Liver (tissue), 9 donors: ENCODE measurements around the gene RNASE7. TPM values are rescaled to one million over a fixed set of nuclear protein-coding genes. Genes with fewer than 3 reads are reported as not detected.

Experiments
- DNase-seq: peaks from one replicate; pipeline ENCODE4 v3.0.0-alpha.2; 2017; ENCODE audit warnings: low spot score
- H3K27ac ChIP-seq, 2 donors: one replicate each; pipeline ENCODE4 v1.7.0; 2013; ENCODE audit warnings: inconsistent platforms in 2 of 2, low read length in 2 of 2, control low read depth in 1 of 2, low read depth in 1 of 2, mild to moderate bottlenecking in 1 of 2
- H3K27me3 ChIP-seq, 4 donors: one replicate each; pipeline versions ENCODE4 v1.6.1 to v1.7.0; 2013; ENCODE audit warnings: low read length in 3 of 4, inconsistent platforms in 1 of 4, mild to moderate bottlenecking in 1 of 4, moderate library complexity in 1 of 4; ENCODE audit not compliant: control insufficient read depth in 4 of 4, insufficient read depth in 4 of 4
- H3K36me3 ChIP-seq, 4 donors: one replicate each; pipeline versions ENCODE4 v1.6.1 to v1.7.0; 2013; ENCODE audit warnings: low read length in 3 of 4, mild to moderate bottlenecking in 3 of 4, low read depth in 1 of 4, moderate library complexity in 1 of 4; ENCODE audit not compliant: control insufficient read depth in 4 of 4, insufficient read depth in 3 of 4
- H3K4me1 ChIP-seq, 4 donors: one replicate each; pipeline versions ENCODE4 v1.6.1 to v1.7.0; 2013; ENCODE audit warnings: low read length in 3 of 4, mild to moderate bottlenecking in 3 of 4, moderate library complexity in 1 of 4; ENCODE audit not compliant: control insufficient read depth in 4 of 4, insufficient read depth in 4 of 4
- H3K4me3 ChIP-seq, 3 donors: one replicate each; pipeline versions ENCODE4 v1.6.1 to v1.7.0; 2013; ENCODE audit warnings: low read length in 3 of 3, control low read depth in 1 of 3, low read depth in 1 of 3, mild to moderate bottlenecking in 1 of 3
- H3K9ac ChIP-seq, 2 donors: one replicate each; pipeline ENCODE4 v1.7.0; 2013; ENCODE audit warnings: low read length in 2 of 2, mild to moderate bottlenecking in 2 of 2, moderate library complexity in 2 of 2, control low read depth in 1 of 2, low read depth in 1 of 2
- H3K9me3 ChIP-seq, 4 donors: one replicate each; pipeline versions ENCODE4 v1.6.1 to v1.7.0; 2013; ENCODE audit warnings: low read length in 3 of 4; ENCODE audit not compliant: control insufficient read depth in 4 of 4
- ATF3 ChIP-seq: IDR thresholded peaks from 2 replicates; pipeline ENCODE4 v1.6.1; 2016; ENCODE audit warnings: antibody characterized with exemption
- EGR1 ChIP-seq, 2 donors: IDR thresholded peaks; 2 replicates each; pipeline ENCODE4 v1.6.1; 2016 to 2018; ENCODE audit warnings: antibody characterized with exemption in 2 of 2, low read depth in 2 of 2
- FOXA1 ChIP-seq: IDR thresholded peaks from 2 replicates; pipeline ENCODE4 v1.6.1; 2016; ENCODE audit warnings: antibody characterized with exemption
- FOXA2 ChIP-seq: IDR thresholded peaks from 2 replicates; pipeline ENCODE4 v1.6.1; 2016; ENCODE audit warnings: antibody characterized with exemption
- GABPA ChIP-seq, 2 donors: IDR thresholded peaks in 1 of 2; conservative IDR thresholded peaks in 1 of 2; 2 replicates each; pipeline ENCODE4 v1.6.1; 2016; ENCODE audit warnings: antibody characterized with exemption in 2 of 2, mild to moderate bottlenecking in 1 of 2, moderate library complexity in 1 of 2
- HNF4A ChIP-seq, 2 donors: conservative IDR thresholded peaks; 2 replicates each; pipeline ENCODE4 v1.6.1; 2016; ENCODE audit warnings: antibody characterized with exemption in 2 of 2, mild to moderate bottlenecking in 2 of 2
- HNF4G ChIP-seq: IDR thresholded peaks from 2 replicates; pipeline ENCODE4 v1.6.1; 2016; ENCODE audit warnings: antibody characterized with exemption
- JUND ChIP-seq, 2 donors: IDR thresholded peaks; 2 replicates each; pipeline ENCODE4 v1.6.1; 2016; ENCODE audit warnings: antibody characterized with exemption in 2 of 2
- NR2F2 ChIP-seq: IDR thresholded peaks from 2 replicates; pipeline ENCODE4 v1.6.1; 2016; ENCODE audit warnings: antibody characterized with exemption
- RAD21 ChIP-seq, 2 donors: IDR thresholded peaks; 2 replicates each; pipeline ENCODE4 v1.6.1; 2016; ENCODE audit warnings: antibody characterized with exemption in 2 of 2, mild to moderate bottlenecking in 2 of 2
- RXRA ChIP-seq, 2 donors: IDR thresholded peaks; 2 replicates each; pipeline ENCODE4 v1.6.1; 2017 to 2018; ENCODE audit warnings: antibody characterized with exemption in 2 of 2, mild to moderate bottlenecking in 1 of 2
- SP1 ChIP-seq: IDR thresholded peaks from 2 replicates; pipeline ENCODE4 v1.6.1; 2018; ENCODE audit warnings: antibody characterized with exemption, mild to moderate bottlenecking
- TAF1 ChIP-seq: conservative IDR thresholded peaks from 2 replicates; pipeline ENCODE4 v1.6.1; 2016; ENCODE audit warnings: antibody characterized with exemption, mild to moderate bottlenecking
- YY1 ChIP-seq: IDR thresholded peaks from 2 replicates; pipeline ENCODE4 v1.6.1; 2016; ENCODE audit warnings: antibody characterized with exemption, mild to moderate bottlenecking
- WGBS: extraction: QIAGEN DNeasy Blood & Tissue Kit; methylation state at CpG from one replicate; pipeline ENCODE4 v1.1.7; 2013; 5-methylcytosine and 5-hydroxymethylcytosine counted together
- polyA plus RNA-seq, 2 donors: library from polyadenylated mRNA; stranded (reverse) in 1 of 2; unstranded in 1 of 2; fragments of 200-250 nt in 1 of 2; fragments of >200 nt in 1 of 2; fragmentation: Nextera tagmentation in 1 of 2; extraction: Ambion mirVana in 1 of 2; gene quantifications; one replicate each; pipeline versions ENCODE4 v1.2.1 to v1.2.3, GENCODE V29; 2013 to 2015
- total RNA-seq, 2 donors: library from RNA; depleted of rRNA; stranded (reverse); fragments of >200 nt; gene quantifications; one replicate each; pipeline ENCODE4 v1.2.3, GENCODE V29; 2014
- TF ChIP-seq, protein P1 (sequence below): IDR thresholded peaks from 2 replicates; pipeline ENCODE4 v1.6.1; 2016; ENCODE audit warnings: antibody characterized with exemption
- TF ChIP-seq, protein P2 (sequence below): IDR thresholded peaks from 2 replicates; pipeline ENCODE4 v1.6.1; 2016; ENCODE audit warnings: antibody characterized with exemption
- TF ChIP-seq, protein P3 (sequence below): fragments of 150-350 bp; IDR thresholded peaks from 2 replicates; pipeline ENCODE4 v1.5.1; 2017; ENCODE audit warnings: improper control_type of control experiment, low read depth, low read length; ENCODE audit not compliant: missing input control
- TF ChIP-seq, protein P4 (sequence below): IDR thresholded peaks from 2 replicates; pipeline ENCODE4 v1.6.1; 2016; ENCODE audit warnings: antibody characterized with exemption, mild to moderate bottlenecking
- donor health status: healthy.
- donor health status: healthy.
- donor health status: healthy.
- donor health status: healthy.
- donor health status: healthy.

The RNASE7 gene
- total and polyA plus RNA-seq, 4 donors: 0.11 to 0.33 (median 0.12) TPM; not detected in 1

DNA sequence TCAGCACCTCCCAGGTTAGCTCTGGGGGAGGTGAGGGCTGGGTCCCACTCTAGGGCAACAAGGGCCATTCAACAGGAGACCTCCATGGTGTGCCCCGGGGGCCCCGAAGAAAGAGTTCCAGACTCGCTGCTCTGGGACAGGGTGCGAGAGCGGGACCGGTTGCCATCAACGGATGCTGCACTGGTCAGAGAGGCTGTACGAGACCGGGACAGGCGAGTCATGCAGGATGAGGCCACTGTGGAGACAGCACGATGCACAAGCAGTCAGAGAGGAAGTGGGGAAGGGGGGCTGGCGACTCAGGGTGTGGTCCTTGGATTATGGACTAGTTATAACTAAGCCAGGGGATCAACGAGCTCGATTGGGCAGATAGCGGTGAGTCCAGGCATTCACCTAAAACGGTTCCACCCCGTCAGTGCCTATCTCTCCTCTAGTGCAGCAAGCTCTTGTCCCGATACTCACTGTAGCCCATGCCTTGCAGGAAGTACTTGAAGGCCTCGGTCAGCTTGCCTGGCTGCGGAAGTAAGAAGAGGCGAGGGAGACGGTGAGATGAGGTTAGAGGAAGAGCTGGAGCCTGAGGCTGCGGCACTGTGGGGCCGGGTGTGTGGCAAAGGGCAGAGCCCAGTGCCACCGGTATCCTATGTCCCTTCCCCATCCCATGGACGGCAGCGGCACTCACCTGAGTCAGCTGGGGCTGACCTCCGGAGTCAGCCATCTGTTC is 24.5 kb upstream of the RNASE7 start:
- 76% methylated on average over 28 of the region's 28 CpGs for WGBS
- Histone ChIP-seq H3K9ac (no peak overlapping the region), H3K36me3 (peaks cover 8 to 45% (median 44%) of the 10 kb centered on the region in 4 donors), H3K27ac (no peak overlapping the region), H3K4me3 (no peak overlapping the region), H3K9me3 (no peaks in the 10 kb centered on the region), H3K27me3 (no peaks in the 10 kb centered on the region), H3K4me1 (peaks cover 0 to 47% (median 26%) of the 10 kb centered on the region in 4 donors)
- DNase-seq: no peak
- TF ChIP-seq TAF1 (no peak), NR2F2 (no peak), JUND (IDR thresholded peaks at IDR 0.05) (no peak), YY1 (no peak)
- TF ChIP-seq, protein P1, sequence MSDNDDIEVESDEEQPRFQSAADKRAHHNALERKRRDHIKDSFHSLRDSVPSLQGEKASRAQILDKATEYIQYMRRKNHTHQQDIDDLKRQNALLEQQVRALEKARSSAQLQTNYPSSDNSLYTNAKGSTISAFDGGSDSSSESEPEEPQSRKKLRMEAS: no peak

GRCh38 chr14:21018286-21018685 is 23.9 kb upstream of the RNASE7 start:
- H3K36me3 ChIP-seq: peaks cover 8 to 45% (median 44%) of the 10 kb centered on the region in 4 donors
- H3K27ac ChIP-seq: no peak overlapping the region
- H3K4me1 ChIP-seq: peaks cover 0 to 53% (median 32%) of the 10 kb centered on the region in 4 donors
- DNase-seq: no peak
- H3K9me3 ChIP-seq: no peaks in the 10 kb centered on the region
- TF ChIP-seq RAD21 (IDR thresholded peaks at IDR 0.05): no peak
- no peak for TF ChIP-seq NR2F2
- no peak for TF ChIP-seq JUND (IDR thresholded peaks at IDR 0.05)
- no peak for TF ChIP-seq YY1
- TF ChIP-seq HNF4G: no peak
- no peak for TF ChIP-seq FOXA2
- no peak for TF ChIP-seq SP1
- no peak for TF ChIP-seq RXRA (IDR thresholded peaks at IDR 0.05)
- no peak for TF ChIP-seq HNF4A (conservative IDR thresholded peaks at IDR 0.05)
- TF ChIP-seq, protein P2, sequence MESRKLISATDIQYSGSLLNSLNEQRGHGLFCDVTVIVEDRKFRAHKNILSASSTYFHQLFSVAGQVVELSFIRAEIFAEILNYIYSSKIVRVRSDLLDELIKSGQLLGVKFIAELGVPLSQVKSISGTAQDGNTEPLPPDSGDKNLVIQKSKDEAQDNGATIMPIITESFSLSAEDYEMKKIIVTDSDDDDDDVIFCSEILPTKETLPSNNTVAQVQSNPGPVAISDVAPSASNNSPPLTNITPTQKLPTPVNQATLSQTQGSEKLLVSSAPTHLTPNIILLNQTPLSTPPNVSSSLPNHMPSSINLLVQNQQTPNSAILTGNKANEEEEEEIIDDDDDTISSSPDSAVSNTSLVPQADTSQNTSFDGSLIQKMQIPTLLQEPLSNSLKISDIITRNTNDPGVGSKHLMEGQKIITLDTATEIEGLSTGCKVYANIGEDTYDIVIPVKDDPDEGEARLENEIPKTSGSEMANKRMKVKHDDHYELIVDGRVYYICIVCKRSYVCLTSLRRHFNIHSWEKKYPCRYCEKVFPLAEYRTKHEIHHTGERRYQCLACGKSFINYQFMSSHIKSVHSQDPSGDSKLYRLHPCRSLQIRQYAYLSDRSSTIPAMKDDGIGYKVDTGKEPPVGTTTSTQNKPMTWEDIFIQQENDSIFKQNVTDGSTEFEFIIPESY: no peak
- TF ChIP-seq EGR1 (IDR thresholded peaks at IDR 0.05; ENCODE audit: low read depth in 2 of 2): no peak
- TF ChIP-seq, protein P1: no peak
- no peak for TF ChIP-seq GABPA (IDR thresholded peaks at IDR 0.05 in 1 of 2, conservative IDR thresholded peaks at IDR 0.05 in 1 of 2)
- no peak for TF ChIP-seq TAF1
- TF ChIP-seq, protein P3, sequence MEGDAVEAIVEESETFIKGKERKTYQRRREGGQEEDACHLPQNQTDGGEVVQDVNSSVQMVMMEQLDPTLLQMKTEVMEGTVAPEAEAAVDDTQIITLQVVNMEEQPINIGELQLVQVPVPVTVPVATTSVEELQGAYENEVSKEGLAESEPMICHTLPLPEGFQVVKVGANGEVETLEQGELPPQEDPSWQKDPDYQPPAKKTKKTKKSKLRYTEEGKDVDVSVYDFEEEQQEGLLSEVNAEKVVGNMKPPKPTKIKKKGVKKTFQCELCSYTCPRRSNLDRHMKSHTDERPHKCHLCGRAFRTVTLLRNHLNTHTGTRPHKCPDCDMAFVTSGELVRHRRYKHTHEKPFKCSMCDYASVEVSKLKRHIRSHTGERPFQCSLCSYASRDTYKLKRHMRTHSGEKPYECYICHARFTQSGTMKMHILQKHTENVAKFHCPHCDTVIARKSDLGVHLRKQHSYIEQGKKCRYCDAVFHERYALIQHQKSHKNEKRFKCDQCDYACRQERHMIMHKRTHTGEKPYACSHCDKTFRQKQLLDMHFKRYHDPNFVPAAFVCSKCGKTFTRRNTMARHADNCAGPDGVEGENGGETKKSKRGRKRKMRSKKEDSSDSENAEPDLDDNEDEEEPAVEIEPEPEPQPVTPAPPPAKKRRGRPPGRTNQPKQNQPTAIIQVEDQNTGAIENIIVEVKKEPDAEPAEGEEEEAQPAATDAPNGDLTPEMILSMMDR: no peak
- no peak for TF ChIP-seq ATF3
- no peak for TF ChIP-seq FOXA1
- TF ChIP-seq, protein P4, sequence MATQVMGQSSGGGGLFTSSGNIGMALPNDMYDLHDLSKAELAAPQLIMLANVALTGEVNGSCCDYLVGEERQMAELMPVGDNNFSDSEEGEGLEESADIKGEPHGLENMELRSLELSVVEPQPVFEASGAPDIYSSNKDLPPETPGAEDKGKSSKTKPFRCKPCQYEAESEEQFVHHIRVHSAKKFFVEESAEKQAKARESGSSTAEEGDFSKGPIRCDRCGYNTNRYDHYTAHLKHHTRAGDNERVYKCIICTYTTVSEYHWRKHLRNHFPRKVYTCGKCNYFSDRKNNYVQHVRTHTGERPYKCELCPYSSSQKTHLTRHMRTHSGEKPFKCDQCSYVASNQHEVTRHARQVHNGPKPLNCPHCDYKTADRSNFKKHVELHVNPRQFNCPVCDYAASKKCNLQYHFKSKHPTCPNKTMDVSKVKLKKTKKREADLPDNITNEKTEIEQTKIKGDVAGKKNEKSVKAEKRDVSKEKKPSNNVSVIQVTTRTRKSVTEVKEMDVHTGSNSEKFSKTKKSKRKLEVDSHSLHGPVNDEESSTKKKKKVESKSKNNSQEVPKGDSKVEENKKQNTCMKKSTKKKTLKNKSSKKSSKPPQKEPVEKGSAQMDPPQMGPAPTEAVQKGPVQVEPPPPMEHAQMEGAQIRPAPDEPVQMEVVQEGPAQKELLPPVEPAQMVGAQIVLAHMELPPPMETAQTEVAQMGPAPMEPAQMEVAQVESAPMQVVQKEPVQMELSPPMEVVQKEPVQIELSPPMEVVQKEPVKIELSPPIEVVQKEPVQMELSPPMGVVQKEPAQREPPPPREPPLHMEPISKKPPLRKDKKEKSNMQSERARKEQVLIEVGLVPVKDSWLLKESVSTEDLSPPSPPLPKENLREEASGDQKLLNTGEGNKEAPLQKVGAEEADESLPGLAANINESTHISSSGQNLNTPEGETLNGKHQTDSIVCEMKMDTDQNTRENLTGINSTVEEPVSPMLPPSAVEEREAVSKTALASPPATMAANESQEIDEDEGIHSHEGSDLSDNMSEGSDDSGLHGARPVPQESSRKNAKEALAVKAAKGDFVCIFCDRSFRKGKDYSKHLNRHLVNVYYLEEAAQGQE: no peak
- WGBS: 77% methylated on average over 7 of the region's 7 CpGs
- H3K27me3 ChIP-seq: no peaks in the 10 kb centered on the region
- H3K9ac ChIP-seq: no peak overlapping the region
- H3K4me3 ChIP-seq: no peak overlapping the region
